Right cardiac atrium (tissue), 5 donors: ENCODE data around the gene CPN2. TPM values are rescaled to one million over a fixed set of nuclear protein-coding genes. Genes with fewer than 3 reads are reported as not detected.

Experiments used
- ATAC-seq, 2 donors: fragments of 200-7000 bp; cut with Tn5 transposase; one replicate each; pipeline versions ENCODE4 v1.8.0 to v1.9.1; 2020; ENCODE audit warnings: moderate library complexity in 2 of 2, mild to moderate bottlenecking in 1 of 2
- DNase-seq, 3 donors: peaks; one replicate each; pipeline ENCODE4 v3.0.0-alpha.2; 2020
- H3K27ac ChIP-seq: one replicate; pipeline ENCODE4 v1.5.1; 2013; ENCODE audit warnings: mild to moderate bottlenecking, low read length, control low read depth, moderate library complexity
- H3K27me3 ChIP-seq: one replicate; pipeline ENCODE4 v1.6.1; 2013; ENCODE audit not compliant: control insufficient read depth, insufficient read depth
- H3K4me1 ChIP-seq: one replicate; pipeline ENCODE4 v1.6.1; 2013; ENCODE audit warnings: low read length; ENCODE audit not compliant: control insufficient read depth, insufficient read depth
- H3K4me3 ChIP-seq: one replicate; pipeline ENCODE4 v1.5.1; 2013; ENCODE audit warnings: low read length, control low read depth
- H3K9me3 ChIP-seq: one replicate; pipeline ENCODE4 v1.6.1; 2013; ENCODE audit warnings: low read length; ENCODE audit not compliant: control insufficient read depth
- WGBS: extraction: QIAGEN DNeasy Blood & Tissue Kit; methylation state at CpG from one replicate; pipeline ENCODE4 v1.1.7; 2013; 5-methylcytosine and 5-hydroxymethylcytosine counted together
- intact Hi-C, 4 donors: fragments of 100-400 bp; cut with DNase I; formaldehyde crosslinking; loops; one replicate each; pipeline versions ENCODE4 v1.11.0 to v1.14.0; 2022 to 2023
- polyA plus RNA-seq: library from polyadenylated mRNA; stranded (reverse); fragments of 200-250 nt; gene quantifications from one replicate; pipeline ENCODE4 v1.2.3, GENCODE V29; 2013
- total RNA-seq, 4 donors: library from RNA; stranded (reverse); fragmentation: NEBNext Ultra II Directional; extraction: Animal tissue kit (Norgen Biotek cat#: 25700); gene quantifications; one replicate each; pipeline ENCODE4 v1.2.1, GENCODE V29; 2021
- donor health status: healthy with polysubstance abuse.
- donor health status: DM: no; HTN: yes; CAD: no.
- donor health status: DM: no; HTN: no; CAD: no.
- donor health status: DM: no; HTN: yes; CAD: no; lungs with severe emphysema.
- donor health status: DM: yes; HTN: yes; CAD: no.

CPN2 gene
- total and polyA plus RNA-seq, 5 donors, result 0.07 TPM; not detected in 4

- 97% methylated on average over 17 of the region's 17 CpGs for WGBS
- no peak overlapping the region for H3K4me3 ChIP-seq
- intact Hi-C loops, result no loop called here
- DNase-seq, result no peak
- no peak overlapping the region for H3K27ac ChIP-seq
- no peaks in the 10 kb centered on the region for H3K9me3 ChIP-seq
- no peak for ATAC-seq
- H3K27me3 ChIP-seq, result no peaks in the 10 kb centered on the region
- peaks cover 2% of the 10 kb centered on the region for H3K4me1 ChIP-seq
These were observed 46.8 kb downstream of the CPN2 start for GRCh38 chr3:194304186-194304917.

GRCh38 chr3:194303749-194304148 lies 47.4 kb downstream of the CPN2 start:
- DNase-seq (no peak), ATAC-seq (no peak)
- intact Hi-C loops, result no loop called here
- no peak overlapping the region for H3K4me3 ChIP-seq
- no peak overlapping the region for H3K27ac ChIP-seq
- H3K9me3 ChIP-seq, result no peaks in the 10 kb centered on the region
- WGBS, result 71% methylated on average over 1 of the region's 1 CpG
- peaks cover 2% of the 10 kb centered on the region for H3K4me1 ChIP-seq
- H3K27me3 ChIP-seq, result no peaks in the 10 kb centered on the region

- ATAC-seq (no peak), DNase-seq (no peak)
- Histone ChIP-seq H3K4me1 (peaks cover 2% of the 10 kb centered on the region), H3K27me3 (no peaks in the 10 kb centered on the region), H3K9me3 (no peaks in the 10 kb centered on the region), H3K27ac (no peak overlapping the region), H3K4me3 (no peak overlapping the region)
- 92% methylated on average over 3 of the region's 3 CpGs for WGBS
- intact Hi-C loops, result no loop called here
These were observed 49.4 kb downstream of the CPN2 start for GRCh38 chr3:194301730-194302129.

GRCh38 chr3:194300936-194301335 lies 50.2 kb downstream of the CPN2 start:
- intact Hi-C loops, result no loop called here
- no peak for DNase-seq

DNA sequence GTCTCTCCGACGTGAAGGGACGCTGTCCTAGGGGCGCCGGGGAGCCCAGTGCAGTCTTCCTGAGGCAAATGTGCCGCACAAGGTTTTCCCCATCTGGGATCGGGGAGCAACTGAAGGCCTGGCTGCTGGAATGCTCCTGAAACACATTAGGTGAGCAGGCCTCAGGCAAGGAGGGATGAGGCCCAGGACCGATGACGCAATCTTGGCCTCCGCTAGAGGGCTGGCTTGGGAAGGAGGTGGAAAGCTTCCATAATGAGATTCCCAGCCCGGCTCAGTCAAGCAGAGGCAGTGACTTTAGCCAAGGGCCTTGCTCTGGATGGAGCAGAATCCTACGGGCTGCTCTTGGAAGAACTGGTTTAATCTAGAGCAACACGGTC lies 50.8 kb downstream of the CPN2 start:
- peak overlapping the region; percentile 43 for H3K27ac ChIP-seq
- 55% methylated on average over 13 of the region's 13 CpGs for WGBS
- ATAC-seq (peak; percentile 83 to 88), DNase-seq (peak; percentile 83 to 88 (median 86))
- no peaks in the 10 kb centered on the region for H3K9me3 ChIP-seq
- H3K27me3 ChIP-seq, result no peaks in the 10 kb centered on the region
- peaks cover 2% of the 10 kb centered on the region for H3K4me1 ChIP-seq
- intact Hi-C loops, result no loop called here
- no peak overlapping the region for H3K4me3 ChIP-seq

More at GRCh38 chr3:194300936-194301335, 50.2 kb downstream of the CPN2 start:
- H3K27me3 ChIP-seq, result no peaks in the 10 kb centered on the region
- no peaks in the 10 kb centered on the region for H3K9me3 ChIP-seq
- no peak overlapping the region for H3K27ac ChIP-seq
- no peak for ATAC-seq
- peaks cover 2% of the 10 kb centered on the region for H3K4me1 ChIP-seq
- no peak overlapping the region for H3K4me3 ChIP-seq
- WGBS, result 93% methylated on average over 6 of the region's 6 CpGs

GRCh38 chr3:194298331-194299227 lies 52.5 kb downstream of the CPN2 start:
- ATAC-seq, result no peak
- Histone ChIP-seq H3K4me1 (peaks cover 2% of the 10 kb centered on the region), H3K9me3 (no peaks in the 10 kb centered on the region), H3K27ac (no peak overlapping the region), H3K27me3 (no peaks in the 10 kb centered on the region), H3K4me3 (no peak overlapping the region)
- DNase-seq, result peak in 1 of 3 donors; percentile 38
- 89% methylated on average over 19 of the region's 19 CpGs for WGBS
- intact Hi-C loops, result no loop called here

DNA sequence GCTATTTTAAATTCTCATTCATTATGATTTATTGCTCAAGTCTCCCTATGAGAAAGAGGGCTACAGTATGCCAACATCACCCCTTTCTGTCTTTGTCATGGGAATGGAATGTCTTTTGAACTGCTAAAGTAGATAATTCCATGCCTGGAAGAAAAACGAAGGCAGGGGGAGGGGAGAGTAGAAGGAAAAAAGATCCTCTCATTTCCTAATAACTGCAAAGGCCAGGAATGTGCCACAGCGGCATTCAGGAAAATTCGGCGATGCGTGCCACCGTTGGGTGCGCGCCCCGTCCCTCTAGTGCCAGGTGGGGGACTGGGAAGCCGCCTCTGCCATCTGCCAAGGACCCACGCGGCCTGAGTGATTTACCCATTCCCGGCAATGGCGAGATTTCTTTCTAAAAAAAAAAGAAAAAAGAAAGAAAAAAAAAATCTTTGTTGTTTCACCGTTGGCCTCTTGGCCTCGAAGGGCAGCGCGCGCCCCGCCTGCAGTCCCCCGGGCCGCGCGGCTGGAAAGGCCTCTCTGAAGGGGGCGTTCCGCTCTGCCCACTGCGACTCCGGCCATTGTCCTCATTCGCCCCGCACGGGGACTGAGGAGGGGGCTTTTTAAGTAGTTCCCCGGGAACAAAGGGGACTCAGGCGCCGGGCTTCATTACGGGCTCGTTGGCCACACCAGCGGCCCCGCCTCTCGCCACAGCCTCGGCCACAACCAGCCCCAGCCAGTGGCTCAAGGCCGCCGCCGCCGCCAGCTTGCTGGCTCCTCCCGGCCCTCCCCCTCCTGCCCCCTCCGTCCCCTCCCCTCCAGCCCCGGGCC lies 54.5 kb downstream of the CPN2 start:
- H3K27me3 ChIP-seq, result no peaks in the 10 kb centered on the region
- 14% methylated on average over 47 of the region's 47 CpGs for WGBS
- H3K27ac ChIP-seq, result no peak overlapping the region
- peaks cover 2% of the 10 kb centered on the region for H3K4me1 ChIP-seq
- H3K4me3 ChIP-seq, result peak overlapping the region; percentile 34
- intact Hi-C loops, result no loop called here
- peak; percentile 61 to 62 for ATAC-seq
- H3K9me3 ChIP-seq, result no peaks in the 10 kb centered on the region
- peak; percentile 47 to 83 (median 78) for DNase-seq

GRCh38 chr3:194294895-194295214 lies 56.3 kb downstream of the CPN2 start:
- no peak overlapping the region for H3K4me3 ChIP-seq
- no peak overlapping the region for H3K27ac ChIP-seq
- DNase-seq (no peak), ATAC-seq (no peak)
- no peaks in the 10 kb centered on the region for H3K9me3 ChIP-seq
- H3K4me1 ChIP-seq, result no peaks in the 10 kb centered on the region
- H3K27me3 ChIP-seq, result no peaks in the 10 kb centered on the region
- intact Hi-C loops, result no loop called here
- 96% methylated on average over 5 of the region's 5 CpGs for WGBS

DNA sequence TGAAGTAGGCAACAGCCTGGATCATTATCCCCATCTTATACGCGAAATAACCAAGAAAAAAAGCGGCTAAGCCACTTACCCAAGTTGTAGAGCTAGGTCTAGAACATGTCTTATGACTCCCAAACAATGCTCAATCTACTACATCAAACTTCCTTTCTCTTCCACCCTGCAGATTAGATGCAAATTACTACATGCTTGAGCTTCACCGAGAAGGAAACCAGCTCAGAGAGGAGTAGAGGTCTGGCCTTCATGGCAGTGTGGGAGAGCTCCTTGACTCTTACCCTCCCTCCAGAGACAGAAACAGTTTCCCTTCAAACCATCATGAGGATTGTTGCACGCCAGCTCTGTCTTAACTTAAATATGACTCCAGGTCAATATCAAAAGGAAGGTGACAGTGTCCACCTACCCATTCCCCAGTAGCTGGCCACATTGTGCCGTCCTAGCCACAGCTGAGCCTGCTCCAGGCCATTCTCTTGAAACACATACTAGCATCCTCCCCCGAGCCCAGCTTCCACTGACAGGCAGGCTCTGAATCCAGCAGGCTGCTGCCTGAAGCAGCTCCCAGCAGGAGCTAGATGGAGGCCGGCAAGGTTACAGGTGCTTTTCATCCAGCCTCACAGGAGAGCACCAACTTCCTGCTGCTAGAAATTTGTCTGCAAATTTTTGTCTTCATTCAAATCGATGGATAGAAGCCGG lies 56.8 kb downstream of the CPN2 start:
- intact Hi-C loops, result no loop called here
- ATAC-seq (no peak), DNase-seq (no peak)

DNA sequence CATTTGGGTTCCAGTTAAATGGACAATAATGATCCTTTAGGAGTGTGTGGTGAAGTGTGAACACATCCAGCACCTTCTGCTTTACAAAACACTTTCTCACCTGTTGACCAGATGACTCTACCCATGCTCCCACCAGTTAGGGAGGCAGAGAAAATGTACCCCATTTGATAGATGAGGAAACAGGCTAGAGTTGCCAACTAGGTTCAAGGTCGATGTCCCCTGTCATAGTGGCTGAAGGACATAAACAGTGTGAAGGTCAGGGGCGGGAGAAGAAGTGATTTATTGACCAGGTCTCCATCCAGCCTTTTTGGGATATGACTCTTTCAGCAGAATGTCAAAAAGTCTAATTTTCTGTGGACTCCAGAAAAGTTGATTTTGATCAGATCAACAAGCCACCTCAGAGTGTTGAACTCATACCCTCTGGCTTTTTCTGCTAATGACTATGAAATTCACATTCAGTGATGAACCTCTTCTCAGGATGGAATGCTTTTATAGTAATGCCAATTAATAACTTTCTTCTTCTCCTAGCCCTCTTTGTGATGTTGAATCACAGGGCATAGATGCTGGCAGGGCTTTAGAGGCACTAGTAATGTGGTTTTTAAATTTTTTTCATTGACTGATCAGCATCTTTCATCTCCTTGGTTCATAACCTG lies 57.5 kb downstream of the CPN2 start:
- ATAC-seq (no peak), DNase-seq (no peak)
- Histone ChIP-seq H3K27me3 (no peaks in the 10 kb centered on the region), H3K4me1 (no peaks in the 10 kb centered on the region), H3K9me3 (no peaks in the 10 kb centered on the region), H3K27ac (no peak overlapping the region), H3K4me3 (no peak overlapping the region)
- intact Hi-C loops, result no loop called here
- WGBS, result 94% methylated on average over 2 of the region's 2 CpGs

More for the DNA sequence above, 56.8 kb downstream of the CPN2 start:
- Histone ChIP-seq H3K27ac (no peak overlapping the region), H3K9me3 (no peaks in the 10 kb centered on the region), H3K4me3 (no peak overlapping the region), H3K27me3 (no peaks in the 10 kb centered on the region), H3K4me1 (no peaks in the 10 kb centered on the region)
- 92% methylated on average over 10 of the region's 10 CpGs for WGBS
